Femur (tissue), 1 donor: ENCODE results near the gene PPM1B.
A peak's percentile ranks its signal among the peaks of the same experiment; 100 is the strongest.
"Not testable (repeated sequence)": the region's sequence is repeated elsewhere in the genome, so short reads cannot be mapped to it uniquely, and the experiment has no call there.

ENCODE experiments used
- DNase-seq: peaks from one replicate; pipeline ENCODE4 v3.0.0-alpha.2; 2017

PPM1B gene

GRCh38 chr2:44164617-44165016 lies 4.1 kb upstream of the PPM1B start:
- DNase-seq = no peak

- no peak for DNase-seq
Measured at GRCh38 chr2:44166096-44166495, 2.6 kb upstream of the PPM1B start.

GRCh38 chr2:44167311-44167907 lies 1.3 kb upstream of the PPM1B start:
- DNase-seq = no peak

- peak; percentile 100 for DNase-seq
Measured at GRCh38 chr2:44167908-44168680, 581 bp upstream of the PPM1B start.

- peak; percentile 49 for DNase-seq
Measured at GRCh38 chr2:44169155-44169898, 652 bp downstream of the PPM1B start.

GRCh38 chr2:44170311-44170717 lies 1.6 kb downstream of the PPM1B start:
- no peak for DNase-seq

- no peak for DNase-seq
Measured at GRCh38 chr2:44171018-44171417, 2.3 kb downstream of the PPM1B start.

GRCh38 chr2:44171442-44171841 lies 2.8 kb downstream of the PPM1B start:
- not testable (repeated sequence) for DNase-seq

- DNase-seq = no peak
Measured at GRCh38 chr2:44172576-44172975, 3.9 kb downstream of the PPM1B start.

GRCh38 chr2:44178950-44179349 lies 10.3 kb downstream of the PPM1B start:
- no peak for DNase-seq

GRCh38 chr2:44181648-44182047 lies 13.0 kb downstream of the PPM1B start:
- DNase-seq = no peak

- no peak for DNase-seq
Measured at GRCh38 chr2:44184106-44184505, 15.4 kb downstream of the PPM1B start.

GRCh38 chr2:44186810-44187209 lies 18.1 kb downstream of the PPM1B start:
- no peak for DNase-seq

GRCh38 chr2:44187251-44187650 lies 18.6 kb downstream of the PPM1B start:
- no peak for DNase-seq

GRCh38 chr2:44188696-44189095 lies 20.0 kb downstream of the PPM1B start:
- no peak for DNase-seq

- DNase-seq = no peak
Measured at GRCh38 chr2:44189104-44189503, 20.4 kb downstream of the PPM1B start.

GRCh38 chr2:44190526-44190925 lies 21.9 kb downstream of the PPM1B start:
- no peak for DNase-seq

GRCh38 chr2:44191739-44192138 lies 23.1 kb downstream of the PPM1B start:
- DNase-seq = no peak

- DNase-seq = no peak
Measured at GRCh38 chr2:44192646-44193045, 24.0 kb downstream of the PPM1B start.

GRCh38 chr2:44195714-44196113 lies 27.0 kb downstream of the PPM1B start:
- DNase-seq = no peak

- DNase-seq = no peak
Measured at GRCh38 chr2:44197816-44198215, 29.1 kb downstream of the PPM1B start.

GRCh38 chr2:44200011-44200410 lies 31.3 kb downstream of the PPM1B start:
- DNase-seq = no peak

- no peak for DNase-seq
Measured at GRCh38 chr2:44200759-44201158, 32.1 kb downstream of the PPM1B start.

GRCh38 chr2:44201648-44202165 lies 33.0 kb downstream of the PPM1B start:
- no peak for DNase-seq
